HEK293T (cell line): ENCODE data around the gene TMTC4.

Experiments
- BHLHE40 ChIP-seq: fragments of 450-650 bp; IDR thresholded peaks from 2 replicates; pipeline ENCODE4 v1.6.1; 2016; ENCODE audit warnings: mild to moderate bottlenecking, moderate library complexity, borderline replicate concordance
- FOXM1 ChIP-seq: fragments of 450-650 bp; IDR thresholded peaks from 2 replicates; pipeline ENCODE4 v1.6.1; 2017; ENCODE audit warnings: mild to moderate bottlenecking, borderline replicate concordance
- SUZ12 ChIP-seq: fragments of 450-650 bp; IDR thresholded peaks from 2 replicates; pipeline ENCODE4 v1.6.1; 2016; ENCODE audit warnings: mild to moderate bottlenecking

DNA sequence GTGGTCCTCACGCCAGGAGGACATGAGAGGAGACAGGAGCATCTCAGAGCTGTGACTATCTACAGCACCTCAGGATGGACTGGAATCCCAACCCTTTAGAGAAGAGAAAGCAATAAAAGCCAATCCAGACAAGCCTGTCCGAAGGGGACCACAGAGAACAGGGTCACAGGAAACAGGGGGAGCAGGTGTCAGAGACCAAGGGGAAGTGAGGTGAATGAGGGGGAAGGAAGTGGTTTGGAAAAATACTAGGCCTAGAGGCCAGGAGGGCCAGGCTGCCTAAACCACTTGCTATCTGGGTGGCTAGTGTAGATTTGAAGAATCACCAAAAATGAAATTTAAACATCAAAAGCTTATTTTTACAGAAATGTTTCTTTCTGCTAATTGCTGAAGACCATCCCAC is 16.2 kb downstream of the TMTC4 start:
- no peak for TF ChIP-seq BHLHE40
- TF ChIP-seq SUZ12 = no peak
- no peak for TF ChIP-seq FOXM1
